Right lobe of liver (tissue), 4 donors: ENCODE data around the gene VAMP8.

Source experiments
- CTCF ChIP-seq, 4 donors: fragments of 200-600 bp in 3 of 4; fragments of 450-650 bp in 1 of 4; IDR thresholded peaks; one replicate each; pipeline versions ENCODE4 v1.5.1 to v1.8.0; 2016 to 2022; ENCODE audit warnings: antibody characterized with exemption in 4 of 4, mild to moderate bottlenecking in 2 of 4
- POLR2A ChIP-seq: fragments of 450-650 bp; IDR thresholded peaks from one replicate; pipeline ENCODE4 v1.6.1; 2017; ENCODE audit warnings: antibody characterized with exemption, mild to moderate bottlenecking
- donor health status: DM: no; HTN: no; CAD: no.
- donor health status: DM: no; HTN: no; CAD: no.
- donor health status: DM: no; HTN: yes; CAD: no.

- TF ChIP-seq CTCF (IDR thresholded peaks at IDR 0.05), result no peak
- no peak for TF ChIP-seq POLR2A
Measured at GRCh38 chr2:85601771-85602475, 24.5 kb downstream of the VAMP8 start.
